ENCODE results near the gene MAP4K4. TPM values are rescaled to one million over a fixed set of nuclear protein-coding genes. Genes with fewer than 3 reads are reported as not detected.
A peak's percentile ranks its signal among the peaks of the same experiment; 100 is the strongest.

Gene MAP4K4
- total RNA-seq, 1 donor from 2014 or later = 427 TPM

DNA sequence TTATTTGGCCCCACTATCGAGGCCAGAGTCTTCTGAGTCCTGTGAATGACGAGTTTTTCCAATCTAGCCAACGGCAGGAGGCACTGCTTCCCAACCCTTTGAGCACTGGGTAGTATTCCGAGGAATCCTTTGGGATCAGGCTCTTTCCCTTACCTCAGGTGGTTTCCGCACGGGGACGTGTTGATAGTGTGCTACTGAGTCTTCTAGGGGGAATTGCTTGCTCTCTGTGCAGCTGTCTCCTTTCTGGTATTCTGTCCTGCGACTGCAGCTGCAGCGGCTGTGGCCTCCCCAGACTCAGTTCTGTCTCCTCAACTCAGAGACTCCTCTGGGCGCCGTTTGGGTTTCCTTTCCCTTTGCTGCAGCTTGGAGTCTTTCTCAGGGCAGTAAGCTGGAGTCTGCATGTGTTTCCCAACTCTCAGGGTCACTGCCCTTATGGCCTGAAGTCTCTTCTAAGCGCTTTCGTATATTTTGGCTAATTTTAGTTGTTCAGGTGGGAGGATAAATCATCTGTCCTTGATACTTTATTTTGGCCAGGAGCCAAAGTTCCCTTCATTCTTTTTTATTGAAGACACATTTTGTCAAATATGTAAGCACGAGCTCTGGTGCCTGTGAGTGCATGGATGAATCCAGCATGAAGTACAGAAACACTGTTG is 118.4 kb downstream of the MAP4K4 start:
- peaks cover 15% of the 10 kb centered on the region for H3K27me3 Mint-ChIP-seq (ENCODE audit: unreplicated experiment)
- H3K27ac Mint-ChIP-seq (ENCODE audit: unreplicated experiment) = peak overlapping the region; percentile 1
- H3K9me3 Mint-ChIP-seq (ENCODE audit: unreplicated experiment) = no peaks in the 10 kb centered on the region
- no peak overlapping the region for H3K4me3 Mint-ChIP-seq (ENCODE audit: unreplicated experiment)
- H3K4me1 Mint-ChIP-seq (ENCODE audit: unreplicated experiment) = peaks cover 48% of the 10 kb centered on the region
- no peak for TF ChIP-seq CTCF (IDR thresholded peaks at IDR 0.05; ENCODE audit: unreplicated experiment)
- no peak for DNase-seq (ENCODE audit: low spot score)
- peaks cover 5% of the 10 kb centered on the region for H3K36me3 Mint-ChIP-seq (ENCODE audit: low read depth, unreplicated experiment)

DNA sequence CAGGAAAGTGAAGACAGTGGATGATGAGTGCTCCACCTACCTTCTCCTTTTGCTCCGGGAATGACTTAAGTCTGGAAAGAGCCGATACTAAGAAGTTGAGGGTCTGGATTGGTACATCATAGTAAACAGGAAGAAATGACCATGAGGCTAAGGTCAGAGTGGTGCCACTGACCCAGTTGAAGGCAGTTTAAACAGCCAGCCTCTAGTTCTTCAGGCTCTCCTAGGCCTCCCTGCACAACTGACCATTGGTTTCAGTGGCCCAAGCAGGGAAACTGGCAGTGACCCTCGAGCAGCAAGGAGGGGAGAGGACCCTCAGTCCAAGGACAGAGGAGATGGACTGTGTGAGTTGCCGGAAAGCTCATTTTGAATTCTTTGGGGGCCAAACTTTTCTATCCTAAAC is 119.1 kb downstream of the MAP4K4 start:
- H3K4me3 Mint-ChIP-seq (ENCODE audit: unreplicated experiment) = no peak overlapping the region
- no peaks in the 10 kb centered on the region for H3K9me3 Mint-ChIP-seq (ENCODE audit: unreplicated experiment)

DNA sequence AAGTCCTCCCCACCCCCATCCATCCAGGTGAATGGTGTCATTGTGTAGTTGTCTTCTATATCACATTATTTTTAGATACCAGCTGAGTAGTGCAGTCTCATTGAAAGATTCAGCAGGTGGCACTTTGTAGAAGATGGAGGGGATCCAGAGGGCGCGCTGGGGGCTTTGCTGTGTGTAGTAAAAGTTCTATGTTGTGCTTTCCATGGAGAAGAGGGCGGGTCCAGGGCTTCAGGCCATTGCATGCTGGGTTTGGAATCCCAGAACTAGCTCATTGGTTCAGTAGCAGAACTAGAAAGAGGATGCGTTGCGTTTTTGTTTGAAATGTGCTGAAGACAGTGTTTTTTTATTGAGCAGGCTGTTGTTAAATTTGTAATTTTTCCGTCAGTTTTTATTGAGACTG is 120.0 kb downstream of the MAP4K4 start:
- Mint-ChIP-seq H3K4me3 (ENCODE audit: unreplicated experiment) (no peak overlapping the region), H3K27me3 (ENCODE audit: unreplicated experiment) (peaks cover 12% of the 10 kb centered on the region), H3K9me3 (ENCODE audit: unreplicated experiment) (no peaks in the 10 kb centered on the region), H3K27ac (ENCODE audit: unreplicated experiment) (peak overlapping the region; percentile 70), H3K4me1 (ENCODE audit: unreplicated experiment) (peaks cover 46% of the 10 kb centered on the region), H3K36me3 (ENCODE audit: low read depth, unreplicated experiment) (no peaks in the 10 kb centered on the region)
- no peak for TF ChIP-seq CTCF (IDR thresholded peaks at IDR 0.05; ENCODE audit: unreplicated experiment)
- DNase-seq (ENCODE audit: low spot score) = no peak

More for the DNA sequence above, 119.1 kb downstream of the MAP4K4 start:
- H3K27ac Mint-ChIP-seq (ENCODE audit: unreplicated experiment) = peak overlapping the region; percentile 1
- peaks cover 12% of the 10 kb centered on the region for H3K27me3 Mint-ChIP-seq (ENCODE audit: unreplicated experiment)
- TF ChIP-seq CTCF (IDR thresholded peaks at IDR 0.05; ENCODE audit: unreplicated experiment) = no peak
- H3K4me1 Mint-ChIP-seq (ENCODE audit: unreplicated experiment) = peaks cover 51% of the 10 kb centered on the region
- H3K36me3 Mint-ChIP-seq (ENCODE audit: low read depth, unreplicated experiment) = peaks cover under 1% of the 10 kb centered on the region
- DNase-seq (ENCODE audit: low spot score) = no peak

DNA sequence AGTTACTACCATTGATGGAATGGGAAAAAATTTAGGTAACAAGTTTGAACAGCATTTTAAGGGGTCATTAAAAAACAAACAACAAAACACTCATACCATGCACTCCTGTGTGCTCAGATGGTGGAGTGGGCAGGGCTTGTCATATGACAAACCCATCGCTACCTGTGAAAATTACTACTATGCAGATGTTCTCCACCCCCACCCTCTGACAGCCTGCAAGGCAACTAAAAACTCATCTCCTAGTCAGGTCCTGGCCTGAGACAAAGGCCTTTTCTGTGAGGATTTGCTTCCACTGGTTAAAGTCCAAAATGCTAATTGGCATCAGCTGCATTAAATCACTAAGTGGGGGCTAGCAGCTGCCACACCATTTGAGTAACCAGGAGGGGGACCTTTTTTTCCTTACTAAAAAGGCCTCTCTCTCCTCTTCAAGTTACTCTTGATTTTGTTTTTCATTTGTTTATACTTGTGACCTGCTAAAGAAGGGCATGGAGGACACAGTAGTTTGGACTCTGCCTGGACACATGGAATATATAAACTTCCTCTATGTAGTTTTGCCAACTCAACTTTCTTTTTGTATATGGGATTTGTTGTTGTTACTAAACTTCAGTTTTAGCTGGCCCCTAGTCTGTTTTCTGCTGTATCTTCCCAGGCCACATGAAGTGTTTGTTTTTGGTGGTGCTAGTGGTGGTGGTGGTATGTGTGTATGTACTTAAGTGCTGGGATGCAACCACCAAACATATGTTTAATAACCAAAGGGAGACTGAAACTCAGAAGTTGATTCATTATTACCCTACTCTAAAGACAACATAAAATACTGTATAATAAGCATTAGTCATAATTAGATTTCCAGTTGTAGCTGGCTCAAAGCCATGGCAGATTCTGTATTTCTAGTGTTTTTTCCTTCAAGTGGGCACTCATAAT is 121.3 kb downstream of the MAP4K4 start:
- Mint-ChIP-seq H3K9me3 (ENCODE audit: unreplicated experiment) (no peaks in the 10 kb centered on the region), H3K36me3 (ENCODE audit: low read depth, unreplicated experiment) (no peaks in the 10 kb centered on the region), H3K4me1 (ENCODE audit: unreplicated experiment) (peaks cover 57% of the 10 kb centered on the region), H3K27me3 (ENCODE audit: unreplicated experiment) (peaks cover 12% of the 10 kb centered on the region), H3K4me3 (ENCODE audit: unreplicated experiment) (no peak overlapping the region), H3K27ac (ENCODE audit: unreplicated experiment) (peak overlapping the region; percentile 4)
- no peak for DNase-seq (ENCODE audit: low spot score)
- no peak for TF ChIP-seq CTCF (IDR thresholded peaks at IDR 0.05; ENCODE audit: unreplicated experiment)

- no peaks in the 10 kb centered on the region for H3K36me3 Mint-ChIP-seq (ENCODE audit: low read depth, unreplicated experiment)
- H3K27ac Mint-ChIP-seq (ENCODE audit: unreplicated experiment) = no peak overlapping the region
- TF ChIP-seq CTCF (IDR thresholded peaks at IDR 0.05; ENCODE audit: unreplicated experiment) = no peak
- H3K4me1 Mint-ChIP-seq (ENCODE audit: unreplicated experiment) = peaks cover 56% of the 10 kb centered on the region
- DNase-seq (ENCODE audit: low spot score) = no peak
- H3K9me3 Mint-ChIP-seq (ENCODE audit: unreplicated experiment) = no peaks in the 10 kb centered on the region
- H3K27me3 Mint-ChIP-seq (ENCODE audit: unreplicated experiment) = peaks cover 12% of the 10 kb centered on the region
- H3K4me3 Mint-ChIP-seq (ENCODE audit: unreplicated experiment) = no peak overlapping the region
These were observed 123.0 kb downstream of the MAP4K4 start for GRCh38 chr2:101820519-101820918.

All from endothelial cell (in vitro differentiated cells).